ENCODE data around the gene ABCA7. TPM values are rescaled to one million over a fixed set of nuclear protein-coding genes. Genes with fewer than 3 reads are reported as not detected.

Gene ABCA7
- total RNA-seq, 2 donors from 2014 or later, result 21.8 to 31.2 TPM

DNA sequence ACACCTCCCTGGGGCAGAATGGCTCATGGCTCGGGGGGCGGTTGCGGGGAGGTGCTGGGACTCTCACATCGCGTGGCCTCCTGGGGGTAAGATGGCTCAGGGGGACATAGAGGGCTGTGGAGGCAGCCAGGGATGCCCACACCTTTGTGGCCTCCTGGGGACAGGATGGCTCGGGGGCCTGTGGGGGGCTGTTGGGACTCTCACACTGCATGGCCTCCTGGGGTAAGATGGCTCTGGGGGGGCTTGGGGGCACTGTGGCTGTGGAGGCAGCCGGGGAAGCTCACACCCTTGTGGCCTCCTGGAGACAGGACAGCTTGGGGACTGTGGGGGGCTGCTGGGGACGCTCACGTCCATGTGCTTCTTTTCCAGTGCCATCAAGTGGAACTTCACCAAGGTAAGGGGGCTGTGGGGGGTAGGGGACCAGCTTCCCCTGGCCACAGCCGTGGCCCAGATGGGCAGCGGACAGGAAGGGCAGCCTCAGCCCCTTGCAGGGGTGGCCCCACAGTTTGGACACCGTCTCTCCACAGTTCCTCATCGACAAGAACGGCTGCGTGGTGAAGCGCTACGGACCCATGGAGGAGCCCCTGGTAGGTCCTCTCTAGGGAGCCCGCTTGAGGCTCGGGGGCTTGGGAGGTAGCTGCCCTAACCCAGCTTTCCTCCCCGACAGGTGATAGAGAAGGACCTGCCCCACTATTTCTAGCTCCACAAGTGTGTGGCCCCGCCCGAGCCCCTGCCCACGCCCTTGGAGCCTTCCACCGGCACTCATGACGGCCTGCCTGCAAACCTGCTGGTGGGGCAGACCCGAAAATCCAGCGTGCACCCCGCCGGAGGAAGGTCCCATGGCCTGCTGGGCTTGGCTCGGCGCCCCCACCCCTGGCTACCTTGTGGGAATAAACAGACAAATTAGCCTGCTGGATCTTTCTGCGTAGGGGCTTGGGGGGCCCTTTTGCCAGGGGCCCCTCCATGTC, 66.2 kb downstream of the ABCA7 start:
- Mint-ChIP-seq H3K27me3 (no peaks in the 10 kb centered on the region), H3K27ac (peak overlapping the region; percentile 62), H3K4me3 (peak overlapping the region; percentile 56), H3K4me1 (peaks cover 4% of the 10 kb centered on the region), H3K36me3 (ENCODE audit: low read depth) (peaks cover 34% of the 10 kb centered on the region), H3K9me3 (no peaks in the 10 kb centered on the region)
- ATAC-seq (replicated peaks), result no peak

- Mint-ChIP-seq H3K4me3 (peak overlapping the region; percentile 44), H3K27me3 (no peaks in the 10 kb centered on the region), H3K4me1 (peaks cover 4% of the 10 kb centered on the region)
Measured at GRCh38 chr19:1106841-1107660, 67.1 kb downstream of the ABCA7 start.

GRCh38 chr19:1107661-1108261, 67.9 kb downstream of the ABCA7 start:
- H3K4me1 Mint-ChIP-seq, result peaks cover 2% of the 10 kb centered on the region
- H3K4me3 Mint-ChIP-seq, result no peak overlapping the region
- peaks cover 36% of the 10 kb centered on the region for H3K36me3 Mint-ChIP-seq (ENCODE audit: low read depth)
- no peaks in the 10 kb centered on the region for H3K27me3 Mint-ChIP-seq
- ATAC-seq (replicated peaks), result no peak
- H3K27ac Mint-ChIP-seq, result no peak overlapping the region
- no peaks in the 10 kb centered on the region for H3K9me3 Mint-ChIP-seq

More at GRCh38 chr19:1106841-1107660, 67.1 kb downstream of the ABCA7 start:
- ATAC-seq (replicated peaks), result no peak
- Mint-ChIP-seq H3K9me3 (no peaks in the 10 kb centered on the region), H3K36me3 (ENCODE audit: low read depth) (peaks cover 36% of the 10 kb centered on the region), H3K27ac (peak overlapping the region; percentile 62)

- no peaks in the 10 kb centered on the region for H3K4me1 Mint-ChIP-seq
Measured at GRCh38 chr19:1108291-1109031, 68.6 kb downstream of the ABCA7 start.

DNA sequence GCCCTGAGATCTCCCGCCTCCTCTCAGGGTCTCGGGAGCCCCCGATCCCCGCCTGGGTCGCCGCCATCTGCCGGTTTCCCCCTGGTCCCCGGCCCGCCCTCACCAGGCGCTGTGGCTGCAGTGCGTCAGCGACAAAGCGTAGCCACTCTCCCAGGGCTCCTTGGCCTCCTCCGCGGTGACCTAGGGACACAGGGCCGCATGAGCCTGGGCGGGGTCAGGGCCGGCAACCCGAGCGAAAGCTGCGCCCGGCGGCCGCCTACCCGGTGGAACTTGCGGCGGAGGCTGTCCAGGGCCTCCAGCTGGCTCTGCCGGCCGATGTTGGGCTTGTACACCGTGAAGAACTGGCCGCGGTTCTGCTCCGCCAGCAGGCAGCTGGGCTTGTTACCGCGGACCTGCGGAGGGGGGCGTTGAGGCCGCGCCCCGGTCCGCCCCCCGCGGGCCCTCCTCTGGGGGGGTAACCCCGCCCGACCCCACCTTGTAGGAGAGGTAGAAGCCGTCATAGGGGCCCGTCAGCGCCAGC, 69.2 kb downstream of the ABCA7 start:
- no peak overlapping the region for H3K27ac Mint-ChIP-seq
- ATAC-seq (replicated peaks), result no peak
- no peaks in the 10 kb centered on the region for H3K27me3 Mint-ChIP-seq
- H3K4me1 Mint-ChIP-seq, result no peaks in the 10 kb centered on the region
- peaks cover 44% of the 10 kb centered on the region for H3K36me3 Mint-ChIP-seq (ENCODE audit: low read depth)
- H3K9me3 Mint-ChIP-seq, result no peaks in the 10 kb centered on the region
- H3K4me3 Mint-ChIP-seq, result no peak overlapping the region

More at GRCh38 chr19:1108291-1109031, 68.6 kb downstream of the ABCA7 start:
- H3K36me3 Mint-ChIP-seq (ENCODE audit: low read depth), result peaks cover 38% of the 10 kb centered on the region
- H3K4me3 Mint-ChIP-seq, result no peak overlapping the region
- H3K27ac Mint-ChIP-seq, result no peak overlapping the region
- H3K27me3 Mint-ChIP-seq, result no peaks in the 10 kb centered on the region
- no peak for ATAC-seq (replicated peaks)
- H3K9me3 Mint-ChIP-seq, result no peaks in the 10 kb centered on the region

- H3K4me1 Mint-ChIP-seq, result no peaks in the 10 kb centered on the region
- peaks cover 53% of the 10 kb centered on the region for H3K36me3 Mint-ChIP-seq (ENCODE audit: low read depth)
- H3K4me3 Mint-ChIP-seq, result no peak overlapping the region
- ATAC-seq (replicated peaks), result no peak
- H3K27me3 Mint-ChIP-seq, result no peaks in the 10 kb centered on the region
- H3K9me3 Mint-ChIP-seq, result no peaks in the 10 kb centered on the region
- H3K27ac Mint-ChIP-seq, result no peak overlapping the region
Measured at GRCh38 chr19:1109697-1110671, 70.1 kb downstream of the ABCA7 start.

DNA sequence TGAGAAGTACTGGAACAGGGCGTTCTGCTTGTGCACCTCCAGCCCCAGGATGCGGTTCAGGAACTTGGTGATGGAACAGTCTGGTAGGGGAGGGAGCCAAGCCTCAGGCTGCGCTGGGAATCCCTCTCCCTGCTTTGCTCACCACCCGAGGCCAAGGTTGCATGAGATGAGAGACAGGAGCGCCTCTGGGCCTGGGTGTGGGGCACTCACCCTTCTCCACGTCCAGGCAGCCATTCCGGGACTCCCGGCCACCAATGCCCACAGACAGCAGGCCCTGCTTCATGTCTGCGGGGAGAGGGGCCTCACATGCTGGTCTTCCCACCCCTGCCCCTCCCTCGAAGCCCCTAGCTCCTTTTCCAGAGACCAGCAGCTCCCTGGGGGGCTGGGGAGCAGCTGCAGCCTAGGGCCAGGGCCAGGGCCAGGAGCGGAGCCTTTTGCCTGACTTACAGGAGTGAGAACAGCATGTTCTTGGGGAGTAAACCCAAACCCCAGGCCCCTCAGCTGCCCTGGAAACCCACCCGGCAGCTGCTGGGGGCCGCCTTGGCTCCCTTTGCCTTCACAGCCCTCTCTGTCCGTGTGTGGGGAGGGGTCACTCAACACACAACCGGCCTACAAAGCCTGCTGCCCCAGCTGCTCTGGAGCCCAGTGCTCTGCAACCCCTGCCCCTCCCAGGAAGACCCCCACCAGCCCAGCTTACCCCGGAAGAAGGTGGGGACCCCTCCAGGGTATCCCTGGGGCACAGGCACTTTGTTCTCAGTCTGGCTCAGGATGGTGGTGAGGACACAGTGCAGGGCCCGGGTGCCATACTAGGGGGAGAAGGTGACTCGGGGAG, 71.1 kb downstream of the ABCA7 start:
- Mint-ChIP-seq H3K27ac (no peak overlapping the region), H3K4me3 (no peak overlapping the region), H3K4me1 (no peaks in the 10 kb centered on the region), H3K27me3 (no peaks in the 10 kb centered on the region), H3K36me3 (ENCODE audit: low read depth) (peaks cover 63% of the 10 kb centered on the region), H3K9me3 (no peaks in the 10 kb centered on the region)
- ATAC-seq (replicated peaks), result no peak

GRCh38 chr19:1111641-1112267, 71.8 kb downstream of the ABCA7 start:
- Mint-ChIP-seq H3K4me3 (no peak overlapping the region), H3K36me3 (ENCODE audit: low read depth) (peaks cover 62% of the 10 kb centered on the region), H3K27me3 (no peaks in the 10 kb centered on the region), H3K27ac (no peak overlapping the region), H3K9me3 (no peaks in the 10 kb centered on the region), H3K4me1 (no peaks in the 10 kb centered on the region)
- no peak for ATAC-seq (replicated peaks)

DNA sequence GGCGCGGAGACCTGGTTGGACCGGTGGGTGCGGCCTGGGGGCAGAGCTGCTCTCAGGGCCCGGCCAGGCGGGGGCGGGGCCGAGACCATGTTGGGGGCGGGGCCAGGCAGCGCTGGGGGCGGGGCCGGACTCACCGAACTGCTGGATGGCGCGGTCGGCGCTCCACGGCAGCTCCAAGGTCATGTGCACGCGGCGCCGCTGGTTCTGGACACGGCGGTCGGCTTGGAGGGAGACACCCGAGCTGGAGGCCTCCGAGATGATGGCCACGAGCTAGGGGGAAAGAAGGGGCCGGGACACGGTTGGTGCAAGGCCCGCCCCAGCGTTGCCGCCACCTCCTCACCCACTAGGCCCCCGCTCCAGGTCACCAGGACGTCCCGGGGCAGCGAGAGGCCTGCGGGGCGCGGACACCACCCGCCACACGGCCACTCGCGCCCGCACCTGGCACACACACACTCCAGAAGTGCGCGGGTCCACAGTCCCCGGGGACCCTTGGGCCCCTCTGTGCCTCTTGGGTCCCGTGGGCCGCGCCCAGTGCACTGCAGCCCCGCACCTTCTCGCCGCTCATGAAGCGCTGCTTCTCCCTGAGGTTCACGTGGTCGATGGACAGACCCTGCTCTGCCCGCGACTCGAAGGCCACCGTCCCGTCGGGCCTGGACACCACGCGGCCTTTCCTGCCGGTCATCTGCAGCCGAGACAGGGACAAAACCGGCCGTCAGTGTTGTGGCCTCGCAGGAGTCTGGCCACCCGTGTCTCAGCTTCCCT, 72.5 kb downstream of the ABCA7 start:
- H3K4me1 Mint-ChIP-seq, result no peaks in the 10 kb centered on the region
- H3K4me3 Mint-ChIP-seq, result no peak overlapping the region
- no peaks in the 10 kb centered on the region for H3K9me3 Mint-ChIP-seq
- H3K36me3 Mint-ChIP-seq (ENCODE audit: low read depth), result peaks cover 62% of the 10 kb centered on the region
- no peak for ATAC-seq (replicated peaks)
- no peaks in the 10 kb centered on the region for H3K27me3 Mint-ChIP-seq
- H3K27ac Mint-ChIP-seq, result no peak overlapping the region

- ATAC-seq (replicated peaks), result peak; percentile 72
- H3K27ac Mint-ChIP-seq, result peak overlapping the region; percentile 25
- no peaks in the 10 kb centered on the region for H3K9me3 Mint-ChIP-seq
- no peaks in the 10 kb centered on the region for H3K4me1 Mint-ChIP-seq
- no peak overlapping the region for H3K4me3 Mint-ChIP-seq
- H3K27me3 Mint-ChIP-seq, result no peaks in the 10 kb centered on the region
- H3K36me3 Mint-ChIP-seq (ENCODE audit: low read depth), result peaks cover 67% of the 10 kb centered on the region
Measured at GRCh38 chr19:1113030-1113985, 73.4 kb downstream of the ABCA7 start.
